H9 (cell line): Measurements from ENCODE around the gene PITHD1. TPM values are rescaled to one million over a fixed set of nuclear protein-coding genes. Genes with fewer than 3 reads are reported as not detected.

Source experiments
- DNase-seq: peaks from one replicate; pipeline ENCODE4 v3.0.0-alpha.2; 2017
- H2AFZ ChIP-seq: one replicate; pipeline ENCODE4 v1.6.1; 2013; ENCODE audit warnings: mild to moderate bottlenecking, low read length, control low read depth, moderate library complexity
- H2AK5ac ChIP-seq: 2 replicates; pipeline ENCODE4 v1.6.1; 2013; ENCODE audit warnings: low read length, control low read depth, mixed read lengths; ENCODE audit not compliant: insufficient read length
- H2BK120ac ChIP-seq: one replicate; pipeline ENCODE4 v1.6.1; 2013; ENCODE audit warnings: low read depth, mild to moderate bottlenecking, low read length, control low read depth, inconsistent platforms; ENCODE audit not compliant: poor library complexity, severe bottlenecking
- H2BK12ac ChIP-seq: 2 replicates; pipeline ENCODE4 v1.6.1; 2013; ENCODE audit warnings: low read length, control low read depth, mixed read lengths, low read depth; ENCODE audit not compliant: insufficient read length
- H2BK15ac ChIP-seq: 2 replicates; pipeline ENCODE4 v1.6.1; 2013; ENCODE audit warnings: low read depth, low read length, control low read depth
- H2BK20ac ChIP-seq: one replicate; pipeline ENCODE4 v1.6.1; 2013; ENCODE audit warnings: low read depth, mild to moderate bottlenecking, low read length, control low read depth, inconsistent platforms; ENCODE audit not compliant: poor library complexity, severe bottlenecking
- H2BK5ac ChIP-seq: 2 replicates; pipeline ENCODE4 v1.6.1; 2013; ENCODE audit warnings: low read length, control low read depth, mixed read lengths; ENCODE audit not compliant: insufficient read length
- H3K14ac ChIP-seq: 2 replicates; pipeline ENCODE4 v1.6.1; 2013; ENCODE audit warnings: low read length, control low read depth; ENCODE audit not compliant: insufficient read depth
- H3K18ac ChIP-seq: 2 replicates; pipeline ENCODE4 v1.6.1; 2013; ENCODE audit warnings: low read depth, mild to moderate bottlenecking, mixed read lengths, low read length, control low read depth; ENCODE audit not compliant: insufficient read length
- H3K23ac ChIP-seq: 2 replicates; pipeline ENCODE4 v1.6.1; 2013; ENCODE audit warnings: low read length, control low read depth, mixed read lengths, low read depth; ENCODE audit not compliant: insufficient read length
- H3K23me2 ChIP-seq: 2 replicates; pipeline ENCODE4 v1.6.1; 2013; ENCODE audit warnings: low read depth, mild to moderate bottlenecking, mixed read lengths, low read length, control low read depth; ENCODE audit not compliant: insufficient read length, poor library complexity, severe bottlenecking
- H3K27ac ChIP-seq: 2 replicates; pipeline ENCODE4 v1.5.1; 2013; ENCODE audit warnings: low read length, control low read depth, mixed read lengths, low read depth; ENCODE audit not compliant: insufficient read length
- H3K27me3 ChIP-seq: 2 replicates; pipeline ENCODE4 v1.6.1; 2013; ENCODE audit warnings: low read length, control low read depth, inconsistent platforms; ENCODE audit not compliant: insufficient read depth
- H3K4ac ChIP-seq: 2 replicates; pipeline ENCODE4 v1.6.1; 2013; ENCODE audit warnings: low read depth, mild to moderate bottlenecking, control low read depth, inconsistent platforms, low read length, moderate library complexity
- H3K4me1 ChIP-seq: 2 replicates; pipeline ENCODE4 v1.6.1; 2013; ENCODE audit warnings: low read length, control low read depth, inconsistent platforms; ENCODE audit not compliant: insufficient read depth
- H3K4me2 ChIP-seq: 2 replicates; pipeline ENCODE4 v1.6.1; 2013; ENCODE audit warnings: low read length, control low read depth, mixed read lengths; ENCODE audit not compliant: insufficient read length, insufficient read depth
- H3K56ac ChIP-seq: 2 replicates; pipeline ENCODE4 v1.6.1; 2013; ENCODE audit warnings: low read depth, mild to moderate bottlenecking, mixed read lengths, low read length, control low read depth; ENCODE audit not compliant: insufficient read length
- H3K79me1 ChIP-seq: 2 replicates; pipeline ENCODE4 v1.6.1; 2013; ENCODE audit warnings: low read depth, mild to moderate bottlenecking, moderate library complexity, low read length, control low read depth, inconsistent platforms; ENCODE audit not compliant: insufficient read depth, poor library complexity, severe bottlenecking
- H3K79me2 ChIP-seq: 2 replicates; pipeline ENCODE4 v1.6.1; 2013; ENCODE audit warnings: low read length, control low read depth, inconsistent platforms; ENCODE audit not compliant: insufficient read depth
- H3K9ac ChIP-seq: 2 replicates; pipeline ENCODE4 v1.6.1; 2013; ENCODE audit warnings: low read length, control low read depth, mixed read lengths; ENCODE audit not compliant: insufficient read length; ENCODE audit errors: extremely low read depth
- H3K9me3 ChIP-seq: one replicate; pipeline ENCODE4 v1.6.1; 2013; ENCODE audit warnings: low read depth, low read length, inconsistent platforms; ENCODE audit not compliant: control insufficient read depth
- H3T11ph ChIP-seq: one replicate; pipeline ENCODE4 v1.6.1; 2013; ENCODE audit warnings: mild to moderate bottlenecking, low read length, control low read depth, inconsistent platforms
- H4K20me1 ChIP-seq: one replicate; pipeline ENCODE4 v1.6.1; 2013; ENCODE audit not compliant: control insufficient read depth, insufficient read length, insufficient read depth
- H4K5ac ChIP-seq: 2 replicates; pipeline ENCODE4 v1.6.1; 2013; ENCODE audit warnings: low read depth, mild to moderate bottlenecking, mixed read lengths, low read length, control low read depth; ENCODE audit not compliant: insufficient read length
- H4K8ac ChIP-seq: replicated peaks from 2 replicates; pipeline ENCODE4 v1.6.1; 2013; ENCODE audit warnings: low read length, control low read depth, mixed read lengths, low read depth; ENCODE audit not compliant: insufficient read length
- H4K91ac ChIP-seq: 2 replicates; pipeline ENCODE4 v1.6.1; 2013; ENCODE audit warnings: low read depth, mild to moderate bottlenecking, moderate library complexity, mixed read lengths, low read length, control low read depth; ENCODE audit not compliant: insufficient read length
- H3K27ac Mint-ChIP-seq, 3 experiments: 2 replicates in 2 of 3; 3 replicates in 1 of 3; pipeline ENCODE4 v1.8.0; 2020 to 2021; ENCODE audit warnings: mixed read lengths in 3 of 3, mild to moderate bottlenecking in 1 of 3, moderate library complexity in 1 of 3
- H3K27me3 Mint-ChIP-seq: 2 replicates; pipeline ENCODE4 v1.8.0; 2021; ENCODE audit warnings: low read depth, mild to moderate bottlenecking, moderate library complexity, mixed read lengths
- H3K36me3 Mint-ChIP-seq, 3 experiments: 2 replicates in 2 of 3; 3 replicates in 1 of 3; pipeline ENCODE4 v1.8.0; 2020 to 2021; ENCODE audit warnings: low read depth in 3 of 3, mixed read lengths in 3 of 3; ENCODE audit not compliant: insufficient read depth in 1 of 3
- H3K4me1 Mint-ChIP-seq, 2 experiments: 2 replicates each; pipeline ENCODE4 v1.8.0; 2020; ENCODE audit warnings: mixed read lengths in 2 of 2
- H3K4me3 Mint-ChIP-seq, 2 experiments: 2 replicates in 1 of 2; 3 replicates in 1 of 2; pipeline ENCODE4 v1.8.0; 2020 to 2021; ENCODE audit warnings: mild to moderate bottlenecking in 2 of 2, mixed read lengths in 2 of 2, moderate library complexity in 1 of 2
- H3K9me3 Mint-ChIP-seq, 2 experiments: 2 replicates in 1 of 2; 3 replicates in 1 of 2; pipeline ENCODE4 v1.8.0; 2020; ENCODE audit warnings: mild to moderate bottlenecking in 2 of 2, mixed read lengths in 2 of 2, moderate library complexity in 1 of 2
- WGBS: extraction: QIAGEN DNeasy Blood & Tissue Kit; methylation state at CpG from one replicate; pipeline ENCODE4 v1.1.7; 2013; ENCODE audit warnings: missing lambda C conversion rate, low lambda C conversion rate, mixed read lengths; ENCODE audit not compliant: insufficient read length; ENCODE audit errors: extremely low coverage; 5-methylcytosine and 5-hydroxymethylcytosine counted together
- total RNA-seq: library from RNA; stranded (reverse); gene quantifications from 2 replicates; pipeline ENCODE4 v1.2.1, GENCODE V29; 2021
- TF ChIP-seq, protein P1 (sequence below): fragments of 200-600 bp; sonication (generic); conservative IDR thresholded peaks from 3 replicates; pipeline ENCODE4 v1.8.0; 2021; ENCODE audit warnings: antibody characterized with exemption, mild to moderate bottlenecking

Gene PITHD1
- total RNA-seq, 1 experiment from 2014 or later: 92.0 TPM

DNA sequence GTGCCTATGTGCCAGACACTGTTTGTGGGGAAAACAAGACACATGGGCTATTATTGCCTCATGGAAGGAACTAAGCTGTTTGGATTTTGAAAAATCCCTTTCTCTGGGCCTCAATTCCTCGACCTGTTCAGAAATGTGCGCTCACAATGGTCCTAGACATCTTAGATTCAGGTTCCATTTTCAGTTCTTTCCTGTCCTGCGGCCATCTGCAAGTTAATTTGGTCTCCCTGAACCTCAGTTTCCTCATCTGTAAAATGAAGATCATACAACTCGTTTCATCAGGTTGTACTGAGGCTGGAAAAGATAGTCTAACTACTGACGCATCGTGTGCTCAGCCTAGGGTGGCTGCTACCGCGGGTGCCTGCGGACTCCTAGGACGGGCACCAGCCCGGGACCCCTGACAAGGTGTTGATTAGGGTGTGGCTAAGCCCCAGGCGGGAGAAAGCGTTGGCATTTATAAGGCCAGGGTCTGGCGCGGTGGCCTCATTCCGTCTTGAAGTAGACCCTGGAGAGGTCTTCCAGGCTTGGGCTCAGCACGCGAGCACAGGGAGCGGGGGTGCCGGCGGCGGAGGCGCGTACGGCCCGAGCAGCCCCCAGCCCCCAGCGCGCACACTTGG is 35.4 kb upstream of the PITHD1 start:
- peaks cover 18% of the 10 kb centered on the region for H3K79me2 ChIP-seq

More for the DNA sequence above, 35.4 kb upstream of the PITHD1 start:
- DNase-seq: peak; percentile 68
- Mint-ChIP-seq H3K9me3 (no peaks in the 10 kb centered on the region; a peak in 1 of 5 replicates), H3K4me1 (peaks cover 18 to 19% of the 10 kb centered on the region in 2 experiments), H3K27me3 (no peaks in the 10 kb centered on the region; the same call in 1 of the 2 replicates), H3K4me3 (peak overlapping the region; percentile 79 to 85), H3K36me3 (peaks cover 0 to 13% (median 6%) of the 10 kb centered on the region in 3 experiments; a peak in 5 of 7 replicates), H3K27ac (peak overlapping the region in 2 of 3 experiments; percentile 72 to 82; a peak in 5 of 7 replicates)
- Histone ChIP-seq H3K14ac (peak overlapping the region; percentile 83), H3K56ac (no peak overlapping the region), H2AFZ (no peak overlapping the region), H2AK5ac (no peak overlapping the region), H3K4me2 (peak overlapping the region; percentile 92), H2BK15ac (no peak overlapping the region), H3K18ac (no peak overlapping the region), H4K5ac (no peak overlapping the region), H3K23me2 (peaks cover 13% of the 10 kb centered on the region), H3K79me1 (no peaks in the 10 kb centered on the region), H4K91ac (no peak overlapping the region), H3K23ac (no peak overlapping the region), H3K27ac (no peak overlapping the region), H3K9me3 (no peaks in the 10 kb centered on the region), H2BK120ac (no peak overlapping the region), H3K4ac (no peak overlapping the region), H3K27me3 (no peaks in the 10 kb centered on the region), H4K8ac (no peak overlapping the region), H3K9ac (peak overlapping the region; percentile 61), H2BK5ac (no peak overlapping the region), H3T11ph (no peak overlapping the region), H2BK12ac (no peak overlapping the region), H3K4me1 (no peaks in the 10 kb centered on the region), H4K20me1 (no peaks in the 10 kb centered on the region), H2BK20ac (no peak overlapping the region)
- no CpG with 5 or more reads among the region's 28 CpGs for WGBS
- TF ChIP-seq, protein P1, sequence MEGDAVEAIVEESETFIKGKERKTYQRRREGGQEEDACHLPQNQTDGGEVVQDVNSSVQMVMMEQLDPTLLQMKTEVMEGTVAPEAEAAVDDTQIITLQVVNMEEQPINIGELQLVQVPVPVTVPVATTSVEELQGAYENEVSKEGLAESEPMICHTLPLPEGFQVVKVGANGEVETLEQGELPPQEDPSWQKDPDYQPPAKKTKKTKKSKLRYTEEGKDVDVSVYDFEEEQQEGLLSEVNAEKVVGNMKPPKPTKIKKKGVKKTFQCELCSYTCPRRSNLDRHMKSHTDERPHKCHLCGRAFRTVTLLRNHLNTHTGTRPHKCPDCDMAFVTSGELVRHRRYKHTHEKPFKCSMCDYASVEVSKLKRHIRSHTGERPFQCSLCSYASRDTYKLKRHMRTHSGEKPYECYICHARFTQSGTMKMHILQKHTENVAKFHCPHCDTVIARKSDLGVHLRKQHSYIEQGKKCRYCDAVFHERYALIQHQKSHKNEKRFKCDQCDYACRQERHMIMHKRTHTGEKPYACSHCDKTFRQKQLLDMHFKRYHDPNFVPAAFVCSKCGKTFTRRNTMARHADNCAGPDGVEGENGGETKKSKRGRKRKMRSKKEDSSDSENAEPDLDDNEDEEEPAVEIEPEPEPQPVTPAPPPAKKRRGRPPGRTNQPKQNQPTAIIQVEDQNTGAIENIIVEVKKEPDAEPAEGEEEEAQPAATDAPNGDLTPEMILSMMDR: no peak
